Stomach (tissue), 9 donors: ENCODE results near the gene PRPF6. TPM values are rescaled to one million over a fixed set of nuclear protein-coding genes. Genes with fewer than 3 reads are reported as not detected.
A peak's percentile ranks its signal among the peaks of the same experiment; 100 is the strongest.

Experiments
- DNase-seq, 2 donors: peaks; one replicate each; pipeline versions ENCODE4 v3.0.0 to v3.0.0-alpha.2; 2013 to 2019
- H3K27ac ChIP-seq, 5 donors: fragments of 200-600 bp in 4 of 5; sonication (generic) in 4 of 5; one replicate each; pipeline ENCODE4 v1.5.1; 2013 to 2019; ENCODE audit warnings: mild to moderate bottlenecking in 1 of 5, moderate library complexity in 1 of 5
- H3K27me3 ChIP-seq, 3 donors: fragments of 200-600 bp; sonication (generic); one replicate each; pipeline ENCODE4 v1.5.1; 2017 to 2019; ENCODE audit warnings: mixed run types in 1 of 3
- H3K36me3 ChIP-seq, 4 donors: fragments of 200-600 bp; sonication (generic); 1 replicate in 3 of 4; 2 replicates in 1 of 4; pipeline ENCODE4 v1.5.1; 2016 to 2019
- H3K4me1 ChIP-seq, 4 donors: fragments of 200-600 bp; sonication (generic); one replicate each; pipeline ENCODE4 v1.5.1; 2016 to 2019
- H3K4me3 ChIP-seq, 4 donors: fragments of 200-600 bp; sonication (generic) in 3 of 4; one replicate each; pipeline ENCODE4 v1.5.1; 2016 to 2019; ENCODE audit warnings: mild to moderate bottlenecking in 1 of 4
- H3K9me3 ChIP-seq, 4 donors: fragments of 200-600 bp; sonication (generic); one replicate each; pipeline ENCODE4 v1.5.1; 2016 to 2019
- EP300 ChIP-seq: sonication (generic); formaldehyde crosslinking; IDR thresholded peaks from one replicate; pipeline ENCODE4 v1.6.1; 2017; ENCODE audit warnings: antibody characterized with exemption
- POLR2A ChIP-seq, 4 donors: fragments of 450-650 bp; IDR thresholded peaks; one replicate each; pipeline ENCODE4 v1.6.1; 2016; ENCODE audit warnings: antibody characterized with exemption in 4 of 4, control low read depth in 2 of 4, mild to moderate bottlenecking in 1 of 4, moderate library complexity in 1 of 4
- POLR2AphosphoS5 ChIP-seq, 3 donors: sonication (generic); formaldehyde crosslinking; IDR thresholded peaks; one replicate each; pipeline ENCODE4 v1.6.1; 2016; ENCODE audit warnings: antibody characterized with exemption in 3 of 3
- WGBS, 5 donors: extraction: QIAGEN DNeasy Blood & Tissue Kit in 3 of 5; methylation state at CpG; one replicate each; pipeline versions ENCODE4 v1.1.5 to v1.1.7; 2013 to 2018; 5-methylcytosine and 5-hydroxymethylcytosine counted together
- intact Hi-C: fragments of 100-400 bp; cut with DNase I; formaldehyde crosslinking; loops from one replicate; pipeline ENCODE4 v1.15.1; 2023; ENCODE audit warnings: low total_unique reads
- polyA plus RNA-seq, 3 donors: library from polyadenylated mRNA; stranded (reverse); fragments of 200-250 nt; gene quantifications; one replicate each; pipeline ENCODE4 v1.2.3, GENCODE V29; 2013
- total RNA-seq, 5 donors: library from RNA; depleted of rRNA; stranded (reverse); fragments of >200 nt; gene quantifications; one replicate each; pipeline versions ENCODE4 v1.1.0 to v1.2.3, GENCODE V29; 2014 to 2016
- TF ChIP-seq, protein P1 (sequence below), 7 experiments: fragments of 450-650 bp in 4 of 7; fragments of 200-600 bp in 3 of 7; sonication (generic) in 3 of 7; IDR thresholded peaks; one replicate each; pipeline ENCODE4 v1.5.1; 2016 to 2019; ENCODE audit warnings: antibody characterized with exemption in 7 of 7, control low read depth in 2 of 7, mild to moderate bottlenecking in 1 of 7
- donor health status: healthy with polysubstance abuse.
- donor health status: Bipolar disorder and iron deficiency.
- donor health status: healthy.

The PRPF6 gene
- total and polyA plus RNA-seq, 8 donors: 27.0 to 67.4 (median 39.6) TPM

DNA sequence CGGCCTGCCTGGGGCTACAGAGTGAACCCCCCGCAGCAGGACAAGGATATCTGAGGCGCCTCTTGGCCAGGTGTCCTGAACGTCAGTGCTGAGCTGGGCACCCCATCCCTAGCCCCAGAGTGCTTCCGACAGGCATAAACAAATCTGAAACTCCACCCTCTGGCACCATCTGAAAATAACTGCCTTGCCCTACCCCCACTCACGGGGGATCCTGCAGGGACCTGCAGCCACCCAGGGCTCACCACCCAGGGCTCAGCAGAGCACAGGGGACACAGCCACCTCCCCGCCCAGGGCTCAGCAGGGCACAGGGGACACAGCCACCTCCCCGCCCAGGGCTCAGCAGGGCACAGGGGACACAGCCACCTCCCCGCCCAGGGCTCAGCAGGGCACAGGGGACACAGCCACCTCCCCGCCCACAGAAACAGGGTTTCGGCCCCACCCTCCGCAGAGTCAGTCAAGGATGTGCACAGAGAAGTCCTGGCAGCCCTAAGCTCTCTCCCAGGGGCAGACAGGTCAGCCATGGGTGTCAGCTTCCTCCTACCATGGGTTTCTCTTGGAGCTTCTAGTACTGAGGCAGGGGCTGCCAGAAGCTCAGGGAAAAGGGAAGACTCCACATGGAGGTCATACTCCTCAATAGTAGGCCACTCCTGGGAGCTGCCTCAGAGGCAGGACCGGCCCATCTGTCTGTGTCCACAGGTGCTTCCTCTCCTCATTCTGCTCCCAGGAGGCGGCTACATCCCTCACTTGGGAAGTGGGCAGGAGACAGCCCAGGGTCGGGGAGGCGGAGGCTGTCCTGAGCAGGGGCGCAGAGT, 29.3 kb upstream of the PRPF6 start:
- Histone ChIP-seq H3K4me1 (peaks cover 73 to 92% (median 89%) of the 10 kb centered on the region in 4 donors), H3K4me3 (peak overlapping the region in 1 of 4 donors; percentile 24)
- TF ChIP-seq, protein P1, sequence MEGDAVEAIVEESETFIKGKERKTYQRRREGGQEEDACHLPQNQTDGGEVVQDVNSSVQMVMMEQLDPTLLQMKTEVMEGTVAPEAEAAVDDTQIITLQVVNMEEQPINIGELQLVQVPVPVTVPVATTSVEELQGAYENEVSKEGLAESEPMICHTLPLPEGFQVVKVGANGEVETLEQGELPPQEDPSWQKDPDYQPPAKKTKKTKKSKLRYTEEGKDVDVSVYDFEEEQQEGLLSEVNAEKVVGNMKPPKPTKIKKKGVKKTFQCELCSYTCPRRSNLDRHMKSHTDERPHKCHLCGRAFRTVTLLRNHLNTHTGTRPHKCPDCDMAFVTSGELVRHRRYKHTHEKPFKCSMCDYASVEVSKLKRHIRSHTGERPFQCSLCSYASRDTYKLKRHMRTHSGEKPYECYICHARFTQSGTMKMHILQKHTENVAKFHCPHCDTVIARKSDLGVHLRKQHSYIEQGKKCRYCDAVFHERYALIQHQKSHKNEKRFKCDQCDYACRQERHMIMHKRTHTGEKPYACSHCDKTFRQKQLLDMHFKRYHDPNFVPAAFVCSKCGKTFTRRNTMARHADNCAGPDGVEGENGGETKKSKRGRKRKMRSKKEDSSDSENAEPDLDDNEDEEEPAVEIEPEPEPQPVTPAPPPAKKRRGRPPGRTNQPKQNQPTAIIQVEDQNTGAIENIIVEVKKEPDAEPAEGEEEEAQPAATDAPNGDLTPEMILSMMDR (IDR thresholded peaks at IDR 0.05): no peak
- TF ChIP-seq POLR2A (IDR thresholded peaks at IDR 0.05) (no peak), EP300 (no peak), POLR2AphosphoS5 (IDR thresholded peaks at IDR 0.05) (no peak)

DNA sequence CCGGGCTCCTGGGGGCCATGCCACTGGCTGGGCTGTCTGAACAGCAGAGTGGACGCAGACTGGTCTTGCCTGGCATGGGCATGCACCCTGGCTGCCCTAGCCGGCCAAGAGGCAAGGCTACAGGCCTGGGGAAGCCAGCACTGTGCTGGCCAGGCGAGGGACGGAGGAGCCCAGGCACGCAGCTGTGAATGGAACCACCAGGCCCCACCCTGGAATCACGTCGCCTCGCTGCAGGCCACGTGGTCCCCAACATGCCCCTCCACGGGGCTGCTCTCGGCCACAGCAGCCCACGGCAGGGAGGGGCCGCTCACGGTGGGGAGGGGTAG, 28.8 kb upstream of the PRPF6 start:
- intact Hi-C loops: no loop called here
- Histone ChIP-seq H3K9me3 (no peaks in the 10 kb centered on the region), H3K36me3 (peaks cover 0 to 5% (median 2%) of the 10 kb centered on the region in 4 donors), H3K27me3 (no peaks in the 10 kb centered on the region), H3K4me3 (no peak overlapping the region), H3K27ac (peak overlapping the region; percentile 13 to 88 (median 86)), H3K4me1 (peaks cover 78 to 92% (median 90%) of the 10 kb centered on the region in 4 donors)
- WGBS, 5 donors: 50 to 84% (median 76%) methylated on average over 1 to 15 of the region's 15 CpGs
- TF ChIP-seq POLR2AphosphoS5 (IDR thresholded peaks at IDR 0.05) (no peak), POLR2A (IDR thresholded peaks at IDR 0.05) (no peak), EP300 (no peak)
- TF ChIP-seq, protein P1 (IDR thresholded peaks at IDR 0.05): no peak
- DNase-seq: no peak

More for the DNA sequence above, 29.3 kb upstream of the PRPF6 start:
- Histone ChIP-seq H3K36me3 (peaks cover 0 to 5% (median 2%) of the 10 kb centered on the region in 4 donors), H3K9me3 (no peaks in the 10 kb centered on the region), H3K27me3 (no peaks in the 10 kb centered on the region), H3K27ac (peak overlapping the region; percentile 13 to 88 (median 86))
- intact Hi-C loops: no loop called here
- no peak for DNase-seq
- WGBS, 5 donors: 40 to 56% (median 54%) methylated on average over 7 to 17 of the region's 17 CpGs

- WGBS, 5 donors: 76 to 86% (median 78%) methylated on average over 14 of the region's 14 CpGs
- Histone ChIP-seq H3K27me3 (no peaks in the 10 kb centered on the region), H3K4me3 (no peak overlapping the region), H3K4me1 (peaks cover 78 to 92% (median 90%) of the 10 kb centered on the region in 4 donors), H3K36me3 (peaks cover 0 to 5% (median 2%) of the 10 kb centered on the region in 4 donors), H3K27ac (peak overlapping the region in 2 of 5 donors; percentile 87 to 88), H3K9me3 (no peaks in the 10 kb centered on the region)
- DNase-seq: no peak
- TF ChIP-seq POLR2AphosphoS5 (IDR thresholded peaks at IDR 0.05): no peak
- TF ChIP-seq POLR2A (IDR thresholded peaks at IDR 0.05): no peak
- no peak for TF ChIP-seq EP300
- TF ChIP-seq, protein P1 (IDR thresholded peaks at IDR 0.05): no peak
- intact Hi-C loops: no loop called here
Observed at GRCh38 chr20:63952769-63953168, 28.2 kb upstream of the PRPF6 start.

- Histone ChIP-seq H3K27ac (peak overlapping the region in 1 of 5 donors; percentile 91), H3K4me1 (peaks cover 68 to 89% (median 84%) of the 10 kb centered on the region in 4 donors), H3K36me3 (peaks cover 0 to 11% (median 8%) of the 10 kb centered on the region in 4 donors), H3K27me3 (no peaks in the 10 kb centered on the region), H3K9me3 (no peaks in the 10 kb centered on the region), H3K4me3 (peak overlapping the region in 2 of 4 donors; percentile 93 to 100)
- WGBS, 5 donors: 47 to 63% (median 57%) methylated on average over 11 to 13 of the region's 13 CpGs
- intact Hi-C loops: no loop called here
- no peak for DNase-seq
- TF ChIP-seq EP300: no peak
- TF ChIP-seq POLR2AphosphoS5 (IDR thresholded peaks at IDR 0.05): no peak
- TF ChIP-seq, protein P1 (IDR thresholded peaks at IDR 0.05): no peak
- TF ChIP-seq POLR2A (IDR thresholded peaks at IDR 0.05): no peak
Observed at GRCh38 chr20:63953764-63954429, 27.0 kb upstream of the PRPF6 start.
